ENCODE results near the gene GNG7.

GNG7 gene

GRCh38 chr19:2640563-2641331, 61.7 kb downstream of the GNG7 start:
- peaks cover 5% of the 10 kb centered on the region for H3K4me1 ChIP-seq (ENCODE audit: control insufficient read depth, insufficient read depth, low read length)
- no peak overlapping the region for H3K4me3 ChIP-seq (ENCODE audit: low read length)
- H3K27me3 ChIP-seq (ENCODE audit: control insufficient read depth, insufficient read depth, low read length) = peaks cover 4% of the 10 kb centered on the region
- no peaks in the 10 kb centered on the region for H3K36me3 ChIP-seq (ENCODE audit: control insufficient read depth, insufficient read depth, low read length)
- H3K9me3 ChIP-seq (ENCODE audit: control insufficient read depth, low read length) = no peaks in the 10 kb centered on the region
- no peak overlapping the region for H3K9ac ChIP-seq (ENCODE audit: low read length)

GRCh38 chr19:2639999-2640398, 62.5 kb downstream of the GNG7 start:
- Histone ChIP-seq H3K9ac (ENCODE audit: low read length) (no peak overlapping the region), H3K9me3 (ENCODE audit: control insufficient read depth, low read length) (no peaks in the 10 kb centered on the region), H3K4me1 (ENCODE audit: control insufficient read depth, insufficient read depth, low read length) (peaks cover 5% of the 10 kb centered on the region), H3K4me3 (ENCODE audit: low read length) (no peak overlapping the region), H3K36me3 (ENCODE audit: control insufficient read depth, insufficient read depth, low read length) (no peaks in the 10 kb centered on the region), H3K27me3 (ENCODE audit: control insufficient read depth, insufficient read depth, low read length) (peaks cover 7% of the 10 kb centered on the region)

- no peak overlapping the region for H3K9ac ChIP-seq (ENCODE audit: low read length)
- H3K4me1 ChIP-seq (ENCODE audit: control insufficient read depth, insufficient read depth, low read length) = peaks cover 8% of the 10 kb centered on the region
- peaks cover 14% of the 10 kb centered on the region for H3K27me3 ChIP-seq (ENCODE audit: control insufficient read depth, insufficient read depth, low read length)
- H3K9me3 ChIP-seq (ENCODE audit: control insufficient read depth, low read length) = no peaks in the 10 kb centered on the region
- H3K4me3 ChIP-seq (ENCODE audit: low read length) = no peak overlapping the region
- no peaks in the 10 kb centered on the region for H3K36me3 ChIP-seq (ENCODE audit: control insufficient read depth, insufficient read depth, low read length)
Observed at GRCh38 chr19:2638417-2638940, 64.0 kb downstream of the GNG7 start.

GRCh38 chr19:2636897-2637683, 65.4 kb downstream of the GNG7 start:
- Histone ChIP-seq H3K4me1 (ENCODE audit: control insufficient read depth, insufficient read depth, low read length) (peaks cover 8% of the 10 kb centered on the region), H3K9ac (ENCODE audit: low read length) (no peak overlapping the region), H3K9me3 (ENCODE audit: control insufficient read depth, low read length) (no peaks in the 10 kb centered on the region), H3K36me3 (ENCODE audit: control insufficient read depth, insufficient read depth, low read length) (no peaks in the 10 kb centered on the region), H3K4me3 (ENCODE audit: low read length) (no peak overlapping the region), H3K27me3 (ENCODE audit: control insufficient read depth, insufficient read depth, low read length) (peaks cover 14% of the 10 kb centered on the region)

- Histone ChIP-seq H3K36me3 (ENCODE audit: control insufficient read depth, insufficient read depth, low read length) (no peaks in the 10 kb centered on the region), H3K27me3 (ENCODE audit: control insufficient read depth, insufficient read depth, low read length) (peaks cover 14% of the 10 kb centered on the region), H3K9ac (ENCODE audit: low read length) (no peak overlapping the region), H3K9me3 (ENCODE audit: control insufficient read depth, low read length) (no peaks in the 10 kb centered on the region), H3K4me3 (ENCODE audit: low read length) (no peak overlapping the region), H3K4me1 (ENCODE audit: control insufficient read depth, insufficient read depth, low read length) (peaks cover 8% of the 10 kb centered on the region)
Observed at GRCh38 chr19:2636141-2636896, 66.2 kb downstream of the GNG7 start.

- H3K27me3 ChIP-seq (ENCODE audit: control insufficient read depth, insufficient read depth, low read length) = peaks cover 14% of the 10 kb centered on the region
- H3K36me3 ChIP-seq (ENCODE audit: control insufficient read depth, insufficient read depth, low read length) = no peaks in the 10 kb centered on the region
- H3K4me3 ChIP-seq (ENCODE audit: low read length) = no peak overlapping the region
- no peak overlapping the region for H3K9ac ChIP-seq (ENCODE audit: low read length)
- peaks cover 8% of the 10 kb centered on the region for H3K4me1 ChIP-seq (ENCODE audit: control insufficient read depth, insufficient read depth, low read length)
- no peaks in the 10 kb centered on the region for H3K9me3 ChIP-seq (ENCODE audit: control insufficient read depth, low read length)
Observed at GRCh38 chr19:2634960-2635359, 67.5 kb downstream of the GNG7 start.

- Histone ChIP-seq H3K4me1 (ENCODE audit: control insufficient read depth, insufficient read depth, low read length) (peaks cover 8% of the 10 kb centered on the region), H3K36me3 (ENCODE audit: control insufficient read depth, insufficient read depth, low read length) (no peaks in the 10 kb centered on the region), H3K4me3 (ENCODE audit: low read length) (no peak overlapping the region), H3K9ac (ENCODE audit: low read length) (no peak overlapping the region), H3K27me3 (ENCODE audit: control insufficient read depth, insufficient read depth, low read length) (peaks cover 14% of the 10 kb centered on the region), H3K9me3 (ENCODE audit: control insufficient read depth, low read length) (no peaks in the 10 kb centered on the region)
Observed at GRCh38 chr19:2634228-2634951, 68.1 kb downstream of the GNG7 start.

GRCh38 chr19:2633693-2634075, 68.8 kb downstream of the GNG7 start:
- Histone ChIP-seq H3K4me1 (ENCODE audit: control insufficient read depth, insufficient read depth, low read length) (peaks cover 3% of the 10 kb centered on the region), H3K4me3 (ENCODE audit: low read length) (no peak overlapping the region), H3K9ac (ENCODE audit: low read length) (no peak overlapping the region)

GRCh38 chr19:2631213-2631821, 71.2 kb downstream of the GNG7 start:
- Histone ChIP-seq H3K9ac (ENCODE audit: low read length) (no peak overlapping the region), H3K27me3 (ENCODE audit: control insufficient read depth, insufficient read depth, low read length) (peaks cover 10% of the 10 kb centered on the region), H3K4me3 (ENCODE audit: low read length) (no peak overlapping the region), H3K4me1 (ENCODE audit: control insufficient read depth, insufficient read depth, low read length) (peaks cover 3% of the 10 kb centered on the region), H3K9me3 (ENCODE audit: control insufficient read depth, low read length) (no peaks in the 10 kb centered on the region), H3K36me3 (ENCODE audit: control insufficient read depth, insufficient read depth, low read length) (no peaks in the 10 kb centered on the region)

More at GRCh38 chr19:2633693-2634075, 68.8 kb downstream of the GNG7 start:
- Histone ChIP-seq H3K9me3 (ENCODE audit: control insufficient read depth, low read length) (no peaks in the 10 kb centered on the region), H3K36me3 (ENCODE audit: control insufficient read depth, insufficient read depth, low read length) (no peaks in the 10 kb centered on the region), H3K27me3 (ENCODE audit: control insufficient read depth, insufficient read depth, low read length) (peaks cover 14% of the 10 kb centered on the region)

GRCh38 chr19:2630352-2631001, 72.0 kb downstream of the GNG7 start:
- peaks cover 10% of the 10 kb centered on the region for H3K27me3 ChIP-seq (ENCODE audit: control insufficient read depth, insufficient read depth, low read length)
- no peak overlapping the region for H3K4me3 ChIP-seq (ENCODE audit: low read length)
- H3K9me3 ChIP-seq (ENCODE audit: control insufficient read depth, low read length) = no peaks in the 10 kb centered on the region
- peaks cover 6% of the 10 kb centered on the region for H3K4me1 ChIP-seq (ENCODE audit: control insufficient read depth, insufficient read depth, low read length)
- H3K36me3 ChIP-seq (ENCODE audit: control insufficient read depth, insufficient read depth, low read length) = no peaks in the 10 kb centered on the region
- H3K9ac ChIP-seq (ENCODE audit: low read length) = no peak overlapping the region
